Spleen (tissue), 11 donors: Measurements from ENCODE around the gene GPR176. TPM values are rescaled to one million over a fixed set of nuclear protein-coding genes. Genes with fewer than 3 reads are reported as not detected.

Experiments
- DNase-seq: peaks from one replicate; pipeline ENCODE4 v3.0.0-alpha.2; 2020
- H3K27ac ChIP-seq, 8 donors: fragments of 200-600 bp; sonication (generic) in 7 of 8; 1 replicate in 4 of 8; 2 replicates in 4 of 8; pipeline versions ENCODE4 v1.5.0 to v1.8.0; 2016 to 2021; ENCODE audit warnings: inconsistent platforms in 4 of 8, mild to moderate bottlenecking in 4 of 8, moderate library complexity in 1 of 8
- H3K27me3 ChIP-seq, 7 donors: fragments of 200-600 bp; sonication (generic) in 6 of 7; replicated peaks in 1 of 7; 1 replicate in 4 of 7; 2 replicates in 3 of 7; pipeline versions ENCODE4 v1.5.0 to v1.8.0; 2016 to 2021; ENCODE audit warnings: inconsistent platforms in 3 of 7, mild to moderate bottlenecking in 1 of 7
- H3K36me3 ChIP-seq, 6 donors: fragments of 200-600 bp; sonication (generic) in 5 of 6; 1 replicate in 4 of 6; 2 replicates in 2 of 6; pipeline versions ENCODE4 v1.5.0 to v1.8.0; 2016 to 2021; ENCODE audit warnings: inconsistent platforms in 2 of 6
- H3K4me1 ChIP-seq, 6 donors: fragments of 200-600 bp; sonication (generic) in 5 of 6; 1 replicate in 3 of 6; 2 replicates in 3 of 6; pipeline versions ENCODE4 v1.5.0 to v1.8.0; 2016 to 2021; ENCODE audit warnings: inconsistent platforms in 3 of 6
- H3K4me3 ChIP-seq, 8 donors: fragments of 200-600 bp; sonication (generic) in 7 of 8; 1 replicate in 4 of 8; 2 replicates in 4 of 8; pipeline versions ENCODE4 v1.5.0 to v1.8.0; 2016 to 2021; ENCODE audit warnings: inconsistent platforms in 4 of 8, mild to moderate bottlenecking in 4 of 8, moderate library complexity in 2 of 8
- H3K9me3 ChIP-seq, 8 donors: fragments of 200-600 bp; sonication (generic) in 7 of 8; 1 replicate in 4 of 8; 2 replicates in 4 of 8; pipeline versions ENCODE4 v1.5.0 to v1.8.0; 2016 to 2021; ENCODE audit warnings: inconsistent platforms in 4 of 8
- POLR2A ChIP-seq, 3 donors: fragments of 450-650 bp; IDR thresholded peaks; one replicate each; pipeline ENCODE4 v1.5.1; 2017; ENCODE audit warnings: antibody characterized with exemption in 3 of 3, mild to moderate bottlenecking in 1 of 3
- POLR2AphosphoS5 ChIP-seq, 3 donors: sonication (generic); formaldehyde crosslinking; IDR thresholded peaks; one replicate each; pipeline ENCODE4 v1.5.1; 2017; ENCODE audit warnings: antibody characterized with exemption in 3 of 3
- WGBS, 5 donors: extraction: QIAGEN DNeasy Blood & Tissue Kit in 3 of 5; methylation state at CpG; one replicate each; pipeline versions ENCODE4 v1.1.5 to v1.1.7; 2013 to 2018; 5-methylcytosine and 5-hydroxymethylcytosine counted together
- intact Hi-C: fragments of 100-400 bp; cut with DNase I; formaldehyde crosslinking; loops from one replicate; pipeline ENCODE4 v1.15.0; 2023; ENCODE audit warnings: low total_unique reads
- polyA plus RNA-seq, 3 donors: library from polyadenylated mRNA; stranded (reverse); fragments of 200-250 nt; gene quantifications; one replicate each; pipeline ENCODE4 v1.2.1, GENCODE V29; 2013
- total RNA-seq, 7 donors: library from RNA; depleted of rRNA in 3 of 7; stranded (reverse); fragments of >200 nt in 3 of 7; fragmentation: NEBNext Ultra II Directional in 4 of 7; extraction: Animal tissue kit (Norgen Biotek cat#: 25700) in 4 of 7; gene quantifications; one replicate each; pipeline versions ENCODE4 v1.1.0 to v1.2.1, GENCODE V29; 2016 to 2021
- TF ChIP-seq, protein P1 (sequence below), 11 experiments: fragments of 200-600 bp in 7 of 11; fragments of 450-650 bp in 4 of 11; sonication (generic) in 4 of 11; IDR thresholded peaks in 8 of 11; conservative IDR thresholded peaks in 3 of 11; 1 replicate in 7 of 11; 2 replicates in 4 of 11; pipeline versions ENCODE4 v1.4.0 to v1.8.0; 2016 to 2021; ENCODE audit warnings: antibody characterized with exemption in 11 of 11, inconsistent platforms in 4 of 11, mild to moderate bottlenecking in 1 of 11
- donor health status: healthy with polysubstance abuse.
- donor health status: DM: no; HTN: no; CAD: no; lungs with moderate emphysema.
- donor health status: DM: no; HTN: no; CAD: no.
- donor health status: Bipolar disorder and iron deficiency.
- donor health status: healthy.
- donor health status: DM: no; HTN: no; CAD: no.
- donor health status: DM: yes; HTN: yes; CAD: no.

GPR176 gene
- total and polyA plus RNA-seq, 10 donors: 2.7 to 12.8 (median 5.1) TPM

DNA sequence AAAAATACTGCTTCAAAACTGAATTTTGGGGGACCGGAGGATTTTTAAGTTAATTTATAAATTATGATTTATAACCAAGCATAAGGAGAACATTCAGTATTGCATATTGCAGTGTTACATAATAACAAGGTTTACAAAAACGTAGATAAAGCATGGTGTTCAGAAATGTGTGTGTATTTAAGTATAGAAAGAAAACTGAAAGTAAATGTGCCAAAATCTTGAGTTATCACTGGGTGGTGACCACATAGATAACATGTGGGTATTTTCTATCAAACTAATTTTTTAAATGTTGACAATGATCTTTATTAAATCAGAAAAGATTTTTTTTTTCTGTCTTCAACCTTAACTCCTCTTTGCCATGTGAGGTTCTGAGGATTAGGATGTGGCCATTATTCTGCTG is 46.5 kb upstream of the GPR176 start:
- intact Hi-C loops: no loop called here
- no peaks in the 10 kb centered on the region for H3K27me3 ChIP-seq
- no peak overlapping the region for H3K27ac ChIP-seq
- H3K4me1 ChIP-seq: no peaks in the 10 kb centered on the region
- no peak for DNase-seq
- no peaks in the 10 kb centered on the region for H3K9me3 ChIP-seq
- peaks cover 0 to 89% (median 30%) of the 10 kb centered on the region in 6 donors for H3K36me3 ChIP-seq
- WGBS, 5 donors: 54 to 69% (median 64%) methylated on average over 2 of the region's 2 CpGs
- H3K4me3 ChIP-seq: no peak overlapping the region
- no peak for TF ChIP-seq POLR2AphosphoS5 (IDR thresholded peaks at IDR 0.05)
- TF ChIP-seq, protein P1, sequence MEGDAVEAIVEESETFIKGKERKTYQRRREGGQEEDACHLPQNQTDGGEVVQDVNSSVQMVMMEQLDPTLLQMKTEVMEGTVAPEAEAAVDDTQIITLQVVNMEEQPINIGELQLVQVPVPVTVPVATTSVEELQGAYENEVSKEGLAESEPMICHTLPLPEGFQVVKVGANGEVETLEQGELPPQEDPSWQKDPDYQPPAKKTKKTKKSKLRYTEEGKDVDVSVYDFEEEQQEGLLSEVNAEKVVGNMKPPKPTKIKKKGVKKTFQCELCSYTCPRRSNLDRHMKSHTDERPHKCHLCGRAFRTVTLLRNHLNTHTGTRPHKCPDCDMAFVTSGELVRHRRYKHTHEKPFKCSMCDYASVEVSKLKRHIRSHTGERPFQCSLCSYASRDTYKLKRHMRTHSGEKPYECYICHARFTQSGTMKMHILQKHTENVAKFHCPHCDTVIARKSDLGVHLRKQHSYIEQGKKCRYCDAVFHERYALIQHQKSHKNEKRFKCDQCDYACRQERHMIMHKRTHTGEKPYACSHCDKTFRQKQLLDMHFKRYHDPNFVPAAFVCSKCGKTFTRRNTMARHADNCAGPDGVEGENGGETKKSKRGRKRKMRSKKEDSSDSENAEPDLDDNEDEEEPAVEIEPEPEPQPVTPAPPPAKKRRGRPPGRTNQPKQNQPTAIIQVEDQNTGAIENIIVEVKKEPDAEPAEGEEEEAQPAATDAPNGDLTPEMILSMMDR (IDR thresholded peaks at IDR 0.05 in 8 of 11, conservative IDR thresholded peaks at IDR 0.05 in 3 of 11): no peak
- TF ChIP-seq POLR2A (IDR thresholded peaks at IDR 0.05): no peak

DNA sequence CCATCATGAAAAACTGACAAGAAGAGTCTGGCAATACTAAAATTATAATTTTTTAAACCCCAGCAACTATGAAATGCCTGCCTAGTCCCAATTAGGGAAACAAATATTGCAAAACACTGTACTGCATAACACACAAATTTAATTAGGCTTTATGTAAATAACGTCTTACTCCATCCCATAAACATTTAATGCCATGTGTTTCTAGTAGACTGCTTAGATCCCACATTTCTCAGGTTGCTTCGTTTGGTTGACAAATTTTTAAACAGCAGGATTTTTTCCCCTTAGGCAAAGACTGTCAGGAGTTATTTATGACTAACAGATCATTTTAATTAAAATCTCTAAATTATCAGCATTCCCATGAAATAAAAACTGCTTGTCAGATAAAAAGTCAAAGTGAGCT is 43.7 kb upstream of the GPR176 start:
- Histone ChIP-seq H3K4me1 (no peaks in the 10 kb centered on the region), H3K9me3 (no peaks in the 10 kb centered on the region), H3K36me3 (peaks cover 0 to 98% (median 31%) of the 10 kb centered on the region in 6 donors), H3K4me3 (no peak overlapping the region), H3K27ac (no peak overlapping the region), H3K27me3 (no peaks in the 10 kb centered on the region)
- TF ChIP-seq POLR2AphosphoS5 (IDR thresholded peaks at IDR 0.05) (no peak), POLR2A (IDR thresholded peaks at IDR 0.05) (no peak)
- TF ChIP-seq, protein P1 (IDR thresholded peaks at IDR 0.05 in 8 of 11, conservative IDR thresholded peaks at IDR 0.05 in 3 of 11): no peak
- intact Hi-C loops: no loop called here
- DNase-seq: no peak
- WGBS, 5 donors: 74 to 94% (median 87%) methylated on average over 2 of the region's 2 CpGs

DNA sequence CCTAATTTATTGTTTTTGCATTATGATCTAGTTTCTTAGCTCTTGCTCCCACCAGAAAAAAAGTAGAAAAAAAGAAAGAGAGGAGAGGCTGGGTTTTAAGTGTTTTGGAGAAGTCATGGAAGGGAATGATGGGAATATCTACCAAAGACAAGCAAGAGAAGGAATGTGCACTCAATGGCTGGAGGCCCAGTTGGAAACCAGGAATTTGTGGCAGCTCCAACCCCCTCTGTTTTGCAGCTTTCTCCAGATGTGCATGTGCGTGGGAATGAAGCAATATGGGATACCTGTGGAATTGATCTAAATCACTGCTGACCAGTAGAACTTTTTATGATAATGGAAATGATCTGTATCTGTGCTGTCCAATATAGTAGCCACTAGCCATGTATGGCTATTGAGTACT is 41.0 kb upstream of the GPR176 start:
- Histone ChIP-seq H3K27ac (no peak overlapping the region), H3K27me3 (no peaks in the 10 kb centered on the region), H3K4me1 (no peaks in the 10 kb centered on the region), H3K9me3 (no peaks in the 10 kb centered on the region), H3K4me3 (no peak overlapping the region), H3K36me3 (peaks cover 0 to 99% (median 40%) of the 10 kb centered on the region in 6 donors)
- intact Hi-C loops: no loop called here
- no peak for TF ChIP-seq POLR2AphosphoS5 (IDR thresholded peaks at IDR 0.05)
- TF ChIP-seq, protein P1 (IDR thresholded peaks at IDR 0.05 in 8 of 11, conservative IDR thresholded peaks at IDR 0.05 in 3 of 11): no peak
- TF ChIP-seq POLR2A (IDR thresholded peaks at IDR 0.05): no peak
- 88 to 100% (median 100%) methylated on average over 1 of the region's 1 CpG for WGBS, 5 donors
- no peak for DNase-seq

DNA sequence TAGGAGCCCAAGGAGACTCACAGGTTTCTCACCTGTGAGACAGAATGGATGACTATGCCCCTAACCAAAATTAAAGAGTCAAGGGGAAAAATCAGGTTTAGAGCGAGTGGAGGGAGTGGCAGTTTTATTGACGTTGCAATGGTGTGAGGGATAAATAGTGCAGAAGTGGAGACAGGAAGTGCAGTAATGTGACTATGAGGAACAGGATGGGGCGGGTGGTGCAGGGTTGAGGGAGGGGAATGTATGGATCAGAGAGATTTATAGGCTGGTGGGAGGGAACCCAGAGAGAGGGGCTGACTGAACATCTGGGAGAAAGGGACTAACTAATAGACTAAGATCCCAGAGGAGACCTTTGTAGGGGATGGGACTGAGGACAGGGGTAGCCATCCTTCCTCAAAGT is 40.3 kb upstream of the GPR176 start:
- no peak for DNase-seq
- WGBS, 5 donors: 48 to 69% (median 66%) methylated on average over 3 of the region's 3 CpGs
- Histone ChIP-seq H3K4me1 (no peaks in the 10 kb centered on the region), H3K9me3 (no peaks in the 10 kb centered on the region), H3K27me3 (no peaks in the 10 kb centered on the region), H3K27ac (peak overlapping the region in 1 of 8 donors; percentile 14), H3K4me3 (no peak overlapping the region), H3K36me3 (peaks cover 0 to 99% (median 43%) of the 10 kb centered on the region in 6 donors)
- TF ChIP-seq POLR2A (IDR thresholded peaks at IDR 0.05): no peak
- TF ChIP-seq POLR2AphosphoS5 (IDR thresholded peaks at IDR 0.05): no peak
- TF ChIP-seq, protein P1 (IDR thresholded peaks at IDR 0.05 in 8 of 11, conservative IDR thresholded peaks at IDR 0.05 in 3 of 11): no peak
- intact Hi-C loops: no loop called here
